RPMI8226 (cell line): Measurements from ENCODE around the gene LAMTOR5.
"Not testable (repeated sequence)": the region's sequence is repeated elsewhere in the genome, so short reads cannot be mapped to it uniquely, and the experiment has no call there.

Source experiments
- DNase-seq: peaks from one replicate; pipeline ENCODE4 v3.0.0-alpha.2; 2015

Gene LAMTOR5

GRCh38 chr1:110407260-110408210 is at the start of gene LAMTOR5:
Gene LAMTOR5, minus strand, starts transcription at chr1:110407694. Its CDS starts 74 bp downstream, at chr1:110407620.
- peak; percentile 91 for DNase-seq

GRCh38 chr1:110457206-110457605 is 49.7 kb upstream of the LAMTOR5 start:
- no peak for DNase-seq

GRCh38 chr1:110455151-110455550 is 47.7 kb upstream of the LAMTOR5 start:
- no peak for DNase-seq

GRCh38 chr1:110454328-110454727 is 46.8 kb upstream of the LAMTOR5 start:
- no peak for DNase-seq

- DNase-seq = no peak
Measured at GRCh38 chr1:110453829-110454228, 46.3 kb upstream of the LAMTOR5 start.

GRCh38 chr1:110452330-110452729 is 44.8 kb upstream of the LAMTOR5 start:
- DNase-seq = no peak

- DNase-seq = no peak
Measured at GRCh38 chr1:110450929-110451328, 43.4 kb upstream of the LAMTOR5 start, which contains the start of gene PROK1. Gene PROK1, plus strand, starts transcription at chr1:110451149. Its CDS starts 68 bp downstream, at chr1:110451217.

- no peak for DNase-seq
Measured at GRCh38 chr1:110449661-110450651, 42.5 kb upstream of the LAMTOR5 start.

- DNase-seq = no peak
Measured at GRCh38 chr1:110444561-110444960, 37.1 kb upstream of the LAMTOR5 start.

- no peak for DNase-seq
Measured at GRCh38 chr1:110443451-110443850, 36.0 kb upstream of the LAMTOR5 start.

GRCh38 chr1:110441888-110442287 is 34.4 kb upstream of the LAMTOR5 start:
- no peak for DNase-seq

- no peak for DNase-seq
Measured at GRCh38 chr1:110440877-110441276, 33.4 kb upstream of the LAMTOR5 start.

GRCh38 chr1:110439873-110440272 is 32.4 kb upstream of the LAMTOR5 start:
- not testable (repeated sequence) for DNase-seq

GRCh38 chr1:110438893-110439292 is 31.4 kb upstream of the LAMTOR5 start:
- no peak for DNase-seq

GRCh38 chr1:110437645-110438299 is 30.3 kb upstream of the LAMTOR5 start:
- not testable (repeated sequence) for DNase-seq

GRCh38 chr1:110436635-110437034 is 29.1 kb upstream of the LAMTOR5 start:
- DNase-seq = no peak

GRCh38 chr1:110434946-110435345 is 27.5 kb upstream of the LAMTOR5 start:
- no peak for DNase-seq

GRCh38 chr1:110433803-110434202 is 26.3 kb upstream of the LAMTOR5 start:
- DNase-seq = peak; percentile 47

GRCh38 chr1:110433213-110433612 is 25.7 kb upstream of the LAMTOR5 start:
- DNase-seq = no peak

GRCh38 chr1:110430901-110431300 is 23.4 kb upstream of the LAMTOR5 start:
- DNase-seq = no peak

- DNase-seq = no peak
Measured at GRCh38 chr1:110430366-110430765, 22.9 kb upstream of the LAMTOR5 start.

GRCh38 chr1:110428946-110429345 is 21.5 kb upstream of the LAMTOR5 start:
- DNase-seq = no peak

GRCh38 chr1:110426854-110427253 is 19.4 kb upstream of the LAMTOR5 start:
- no peak for DNase-seq
